ENCODE data around the gene PRSS23. TPM values are rescaled to one million over a fixed set of nuclear protein-coding genes. Genes with fewer than 3 reads are reported as not detected.

PRSS23 gene
- total and polyA plus RNA-seq, 9 donors = 13.5 to 129 (median 40.8) TPM

DNA sequence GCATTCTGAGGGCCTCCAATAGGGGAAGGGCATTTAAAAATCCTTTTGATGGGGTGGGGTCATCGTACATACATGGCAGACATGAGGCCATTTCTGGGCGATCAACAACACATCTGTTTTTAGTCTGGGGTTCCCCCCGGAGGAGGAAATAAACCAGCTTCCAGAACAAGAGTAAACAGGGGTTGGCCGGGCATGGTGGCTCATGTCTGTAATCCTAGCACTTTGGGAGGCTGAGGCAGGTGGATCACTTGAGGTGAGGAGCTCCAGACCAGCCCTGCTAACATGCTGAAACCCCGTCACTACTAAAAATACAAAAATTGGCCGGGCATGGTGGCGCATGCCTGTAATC lies 12.0 kb downstream of the PRSS23 start:
- no peak overlapping the region for H3K27ac ChIP-seq
- no peak overlapping the region for H3K4me3 ChIP-seq
- TF ChIP-seq EP300 (IDR thresholded peaks at IDR 0.05) (no peak), POLR2A (IDR thresholded peaks at IDR 0.05) (no peak), CTCF (IDR thresholded peaks at IDR 0.05) (no peak)
- WGBS, 3 donors = 85 to 92% (median 86%) methylated on average over 7 of the region's 7 CpGs
- intact Hi-C loops (cut with DNase I) = loop anchor here in 1 of 4 donors (10.0 kb wide), 1 partner anchor 877 kb away; no protein-coding TSS in a partner anchor
- no peaks in the 10 kb centered on the region for H3K36me3 ChIP-seq
- H3K4me1 ChIP-seq (ENCODE audit: insufficient read depth) = no peaks in the 10 kb centered on the region
- DNase-seq = no peak
- no peaks in the 10 kb centered on the region for H3K9me3 ChIP-seq
- no peaks in the 10 kb centered on the region for H3K27me3 ChIP-seq

- intact Hi-C loops (cut with DNase I) = loop anchor here in 1 of 4 donors (10.0 kb wide), 1 partner anchor 878 kb away; no protein-coding TSS in a partner anchor
- no peaks in the 10 kb centered on the region for H3K27me3 ChIP-seq
- H3K9me3 ChIP-seq = no peaks in the 10 kb centered on the region
- H3K36me3 ChIP-seq = no peaks in the 10 kb centered on the region
- TF ChIP-seq POLR2A (IDR thresholded peaks at IDR 0.05) = no peak
- no peak for TF ChIP-seq EP300 (IDR thresholded peaks at IDR 0.05)
- no peak for TF ChIP-seq CTCF (IDR thresholded peaks at IDR 0.05)
- 69 to 92% (median 74%) methylated on average over 1 of the region's 1 CpG for WGBS, 3 donors
- no peak overlapping the region for H3K4me3 ChIP-seq
- no peaks in the 10 kb centered on the region for H3K4me1 ChIP-seq (ENCODE audit: insufficient read depth)
- DNase-seq = no peak
- H3K27ac ChIP-seq = no peak overlapping the region
Measured at GRCh38 chr11:86812981-86813380, 12.6 kb downstream of the PRSS23 start.

- WGBS, 3 donors = 52 to 69% (median 52%) methylated on average over 3 of the region's 3 CpGs
- Histone ChIP-seq H3K27ac (no peak overlapping the region), H3K4me1 (ENCODE audit: insufficient read depth) (peaks cover 1% of the 10 kb centered on the region), H3K9me3 (no peaks in the 10 kb centered on the region), H3K4me3 (no peak overlapping the region), H3K27me3 (no peaks in the 10 kb centered on the region), H3K36me3 (no peaks in the 10 kb centered on the region)
- DNase-seq = no peak
- intact Hi-C loops (cut with DNase I) = loop anchor here in 3 of 4 donors (5.0 to 10.0 kb wide), 3 partner anchors 207 to 880 kb away; no protein-coding TSS in a partner anchor
- no peak for TF ChIP-seq POLR2A (IDR thresholded peaks at IDR 0.05)
- no peak for TF ChIP-seq EP300 (IDR thresholded peaks at IDR 0.05)
- no peak for TF ChIP-seq CTCF (IDR thresholded peaks at IDR 0.05)
Measured at GRCh38 chr11:86814775-86815174, 14.4 kb downstream of the PRSS23 start.

GRCh38 chr11:86815726-86816125 lies 15.4 kb downstream of the PRSS23 start:
- Histone ChIP-seq H3K9me3 (no peaks in the 10 kb centered on the region), H3K4me1 (ENCODE audit: insufficient read depth) (peaks cover 1% of the 10 kb centered on the region), H3K36me3 (no peaks in the 10 kb centered on the region), H3K27ac (no peak overlapping the region), H3K27me3 (no peaks in the 10 kb centered on the region), H3K4me3 (no peak overlapping the region)
- DNase-seq = no peak
- intact Hi-C loops (cut with DNase I) = loop anchor here in 3 of 4 donors (5.0 to 10.0 kb wide), 3 partner anchors 208 to 881 kb away; no protein-coding TSS in a partner anchor
- no peak for TF ChIP-seq CTCF (IDR thresholded peaks at IDR 0.05)
- TF ChIP-seq EP300 (IDR thresholded peaks at IDR 0.05) = no peak
- no peak for TF ChIP-seq POLR2A (IDR thresholded peaks at IDR 0.05)
- 74 to 99% (median 97%) methylated on average over 2 of the region's 2 CpGs for WGBS, 3 donors

Data from ovary (tissue), 9 donors.